ENCODE measurements around the gene RO60.
A peak's percentile ranks its signal among the peaks of the same experiment; 100 is the strongest.

The RO60 gene

DNA sequence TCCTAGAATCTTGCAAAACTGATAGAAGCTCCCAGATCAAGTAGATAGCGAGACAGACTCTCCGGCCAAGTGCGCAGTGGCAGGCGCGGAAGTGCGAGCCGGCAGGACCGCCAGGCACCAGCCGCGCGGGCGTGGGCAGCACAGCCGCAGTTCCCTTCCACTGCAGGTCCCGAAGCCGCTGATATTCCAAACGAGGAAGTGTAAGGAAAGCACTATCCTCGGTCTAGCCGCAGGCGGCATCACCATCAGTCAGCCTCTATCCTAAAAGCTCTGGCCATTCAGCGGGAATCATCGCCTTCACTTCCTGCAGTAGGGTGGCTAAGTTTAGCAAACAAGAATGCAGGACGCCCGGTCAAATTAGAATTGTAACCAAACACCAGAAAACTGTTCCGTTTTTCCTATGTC lies 45.1 kb downstream of the RO60 start:
- H3K27me3 ChIP-seq: no peaks in the 10 kb centered on the region
- peaks cover 2 to 9% (median 7%) of the 10 kb centered on the region in 3 donors for H3K36me3 ChIP-seq
- DNase-seq: peak; percentile 52 to 71
- TF ChIP-seq, protein P1, sequence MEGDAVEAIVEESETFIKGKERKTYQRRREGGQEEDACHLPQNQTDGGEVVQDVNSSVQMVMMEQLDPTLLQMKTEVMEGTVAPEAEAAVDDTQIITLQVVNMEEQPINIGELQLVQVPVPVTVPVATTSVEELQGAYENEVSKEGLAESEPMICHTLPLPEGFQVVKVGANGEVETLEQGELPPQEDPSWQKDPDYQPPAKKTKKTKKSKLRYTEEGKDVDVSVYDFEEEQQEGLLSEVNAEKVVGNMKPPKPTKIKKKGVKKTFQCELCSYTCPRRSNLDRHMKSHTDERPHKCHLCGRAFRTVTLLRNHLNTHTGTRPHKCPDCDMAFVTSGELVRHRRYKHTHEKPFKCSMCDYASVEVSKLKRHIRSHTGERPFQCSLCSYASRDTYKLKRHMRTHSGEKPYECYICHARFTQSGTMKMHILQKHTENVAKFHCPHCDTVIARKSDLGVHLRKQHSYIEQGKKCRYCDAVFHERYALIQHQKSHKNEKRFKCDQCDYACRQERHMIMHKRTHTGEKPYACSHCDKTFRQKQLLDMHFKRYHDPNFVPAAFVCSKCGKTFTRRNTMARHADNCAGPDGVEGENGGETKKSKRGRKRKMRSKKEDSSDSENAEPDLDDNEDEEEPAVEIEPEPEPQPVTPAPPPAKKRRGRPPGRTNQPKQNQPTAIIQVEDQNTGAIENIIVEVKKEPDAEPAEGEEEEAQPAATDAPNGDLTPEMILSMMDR (IDR thresholded peaks at IDR 0.05): no peak
- intact Hi-C loops (cut with DNase I; ENCODE audit: low total_unique reads): loop anchor here (2.0 to 5.0 kb wide), 2 partner anchors 18 to 297 kb away; partner anchors contain the start of genes CDC73 and RGS2
- peak overlapping the region; percentile 93 for H3K27ac ChIP-seq
- H3K4me1 ChIP-seq: peaks cover 0 to 25% (median 14%) of the 10 kb centered on the region in 4 donors
- no peaks in the 10 kb centered on the region for H3K9me3 ChIP-seq
- peak overlapping the region; percentile 75 to 80 for H3K4me3 ChIP-seq

DNA sequence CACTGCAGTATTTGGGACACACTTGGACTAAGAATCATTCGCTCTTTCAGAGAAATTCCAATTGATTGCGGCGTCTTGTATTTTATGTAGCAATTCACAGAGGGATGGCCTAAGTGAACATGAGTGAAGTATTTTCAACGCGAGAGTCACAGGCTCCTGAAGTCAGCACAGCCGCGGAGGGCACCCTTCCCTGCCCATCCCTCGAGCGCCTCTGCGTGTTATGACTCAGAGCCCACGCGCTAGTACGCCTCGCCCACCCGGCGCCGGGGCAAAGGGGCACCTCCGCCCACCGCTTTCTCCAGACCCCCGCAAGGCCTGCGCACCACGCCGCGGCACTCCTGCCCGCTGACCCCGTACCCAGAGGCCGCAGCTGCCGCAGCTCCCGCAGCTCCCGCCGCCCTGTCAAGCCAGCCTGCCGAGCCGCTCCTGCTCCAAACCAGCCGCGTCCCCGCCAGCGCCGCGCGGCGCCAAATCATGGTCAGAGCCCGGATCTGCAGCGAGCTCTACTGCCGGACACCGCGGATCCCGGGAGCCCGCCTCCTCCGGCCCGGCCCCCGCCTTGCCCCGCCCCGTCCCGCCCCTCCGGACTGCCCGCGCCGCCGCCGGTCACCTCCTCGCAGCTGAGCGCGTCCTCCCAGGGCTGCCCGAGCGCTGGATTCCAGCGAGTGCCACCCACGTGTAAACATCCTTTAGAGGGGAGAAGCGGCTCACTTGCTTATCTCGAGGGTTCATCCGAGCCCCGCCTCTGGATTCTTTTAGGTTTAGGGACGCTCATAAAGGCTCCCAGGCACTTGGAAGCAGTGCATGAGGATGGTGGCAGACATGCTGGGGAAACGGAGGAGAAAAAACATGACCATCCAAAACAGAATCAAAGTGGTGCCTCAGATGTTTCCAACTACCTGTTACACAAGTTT lies 45.8 kb downstream of the RO60 start, which contains the start of gene GLRX2:
GLRX2 (minus strand) TSS at position 508 of the 914 bp plus-strand sequence; CDS start at position 476, 32 bp downstream.
- H3K4me3 ChIP-seq: peak within 1 kb of the TSS; percentile 75 to 80
- intact Hi-C loops (cut with DNase I; ENCODE audit: low total_unique reads): loop anchor here (2.0 to 5.0 kb wide), 3 partner anchors 18 to 298 kb away; partner anchors contain the start of genes CDC73 and RGS2

DNA sequence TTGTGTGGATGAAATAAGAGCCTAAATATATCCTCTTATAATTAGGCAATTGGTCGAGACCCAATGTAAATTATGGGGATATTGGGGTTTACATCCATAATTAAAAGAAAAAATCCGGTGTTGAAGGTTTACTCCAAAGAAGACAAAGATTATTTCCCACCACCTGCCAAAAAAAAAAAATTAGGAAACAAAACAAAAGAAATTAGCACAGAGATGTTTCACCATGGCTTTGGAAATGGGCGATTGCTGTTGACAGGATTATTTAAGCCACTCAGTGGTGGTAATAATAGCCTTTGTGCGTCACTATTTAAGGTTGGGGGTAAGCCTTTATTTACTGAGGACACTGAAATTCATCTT lies 46.4 kb downstream of the RO60 start:
- H3K4me1 ChIP-seq: peaks cover 0 to 27% (median 14%) of the 10 kb centered on the region in 4 donors
- no peaks in the 10 kb centered on the region for H3K9me3 ChIP-seq
- intact Hi-C loops (cut with DNase I; ENCODE audit: low total_unique reads): loop anchor here (2.0 to 5.0 kb wide), 2 partner anchors 17 to 43 kb away; partner anchors contain the start of gene CDC73
- TF ChIP-seq, protein P1 (IDR thresholded peaks at IDR 0.05): no peak
- no peaks in the 10 kb centered on the region for H3K36me3 ChIP-seq
- H3K27ac ChIP-seq: peak overlapping the region; percentile 93
- no peaks in the 10 kb centered on the region for H3K27me3 ChIP-seq
- H3K4me3 ChIP-seq: peak overlapping the region; percentile 75 to 80
- no peak for DNase-seq

More for the DNA sequence above, 45.8 kb downstream of the RO60 start, which contains the start of gene GLRX2:
- H3K27ac ChIP-seq: peak within 1 kb of the TSS; percentile 93
- TF ChIP-seq, protein P1 (IDR thresholded peaks at IDR 0.05): peak in 1 of 2 experiments; percentile 10
- H3K9me3 ChIP-seq: no peaks in the 10 kb centered on the region
- peaks cover 0 to 25% (median 14%) of the 10 kb centered on the region in 4 donors for H3K4me1 ChIP-seq
- DNase-seq: peak; percentile 83 to 93
- peaks cover 0 to 2% (median under 1%) of the 10 kb centered on the region in 3 donors for H3K36me3 ChIP-seq
- no peaks in the 10 kb centered on the region for H3K27me3 ChIP-seq

DNA sequence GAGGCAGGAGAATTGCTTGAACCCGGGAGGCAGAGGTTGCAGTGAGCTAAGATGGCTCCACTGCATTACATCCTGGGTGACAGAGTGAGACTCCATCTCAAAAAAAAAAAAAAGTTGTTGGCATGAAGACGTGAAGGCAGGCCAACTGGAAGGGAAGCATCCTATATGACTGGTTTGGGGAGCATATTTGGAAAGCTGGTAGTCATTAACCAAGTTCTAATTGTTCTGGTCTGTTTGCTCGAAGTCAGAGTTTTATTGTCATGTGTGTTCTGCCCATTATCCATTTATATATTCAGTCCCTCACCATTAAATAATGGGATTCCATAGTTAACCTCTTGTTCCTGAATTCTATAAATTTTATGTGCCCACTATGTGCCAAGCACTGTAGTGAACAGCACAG lies 49.1 kb downstream of the RO60 start:
- H3K9me3 ChIP-seq: no peaks in the 10 kb centered on the region
- TF ChIP-seq, protein P1 (IDR thresholded peaks at IDR 0.05): no peak
- no peak overlapping the region for H3K27ac ChIP-seq
- H3K4me1 ChIP-seq: peaks cover 0 to 32% (median 16%) of the 10 kb centered on the region in 4 donors
- H3K4me3 ChIP-seq: no peak overlapping the region
- no peak for DNase-seq
- intact Hi-C loops (cut with DNase I; ENCODE audit: low total_unique reads): loop anchor here (5.0 kb wide), 1 partner anchor 46 kb away; no protein-coding TSS in a partner anchor
- H3K27me3 ChIP-seq: no peaks in the 10 kb centered on the region
- H3K36me3 ChIP-seq: no peaks in the 10 kb centered on the region
